ENCODE measurements around the gene NBPF1. TPM values are rescaled to one million over a fixed set of nuclear protein-coding genes. Genes with fewer than 3 reads are reported as not detected.
A peak's percentile ranks its signal among the peaks of the same experiment; 100 is the strongest.
"Not testable (repeated sequence)": the region's sequence is repeated elsewhere in the genome, so short reads cannot be mapped to it uniquely, and the experiment has no call there.

NBPF1 gene
- total RNA-seq, 1 donor from 2014 or later: 69.9 TPM

DNA sequence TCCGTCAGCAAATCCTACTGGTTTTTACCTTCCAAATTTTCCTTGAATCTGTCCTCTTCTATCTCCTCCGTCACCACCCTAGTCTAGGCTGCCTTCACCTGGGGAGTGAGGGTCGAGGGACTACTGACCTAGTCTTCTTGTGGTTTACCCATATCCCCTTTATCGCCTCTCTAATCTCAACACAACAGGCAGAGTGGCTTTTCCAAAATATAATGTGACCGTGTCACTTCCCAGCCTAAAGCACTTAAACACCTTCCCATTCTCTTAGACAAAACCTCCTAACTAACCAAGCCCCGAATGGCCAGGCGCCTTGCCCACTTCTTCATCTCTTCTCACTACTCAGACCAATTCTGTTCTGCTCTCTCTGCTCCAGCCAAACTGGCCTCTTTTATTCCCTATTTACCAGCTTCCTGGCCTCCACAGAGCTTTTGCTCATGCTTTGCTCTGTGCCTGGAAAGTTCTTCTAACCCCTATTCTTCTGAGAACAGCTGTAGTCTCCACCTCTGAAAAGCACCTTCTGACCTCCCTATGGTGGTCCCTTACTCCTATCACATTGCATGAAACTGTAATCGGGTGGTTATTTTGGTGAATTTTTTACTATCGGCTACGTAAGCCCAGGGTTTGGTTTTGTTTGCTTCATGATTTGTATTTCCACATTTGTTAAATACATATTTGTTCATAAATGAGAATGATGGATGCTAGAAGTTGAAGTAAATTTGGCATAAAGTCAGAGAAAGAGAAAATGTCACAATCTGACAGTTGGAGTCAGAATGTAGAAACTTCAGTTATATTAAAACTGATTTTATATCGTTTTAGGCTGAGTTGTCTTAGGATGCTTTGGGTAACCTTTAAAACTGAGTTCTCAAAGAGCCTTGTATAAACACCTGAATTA, 1.2 kb upstream of the NBPF1 start:
- H3K27me3 Mint-ChIP-seq (ENCODE audit: insufficient read depth, low read depth): no peaks in the 10 kb centered on the region
- H3K36me3 ChIP-seq: no peaks in the 10 kb centered on the region
- H3K27ac ChIP-seq: no peak overlapping the region
- peaks cover 43% of the 10 kb centered on the region for H3K4me1 ChIP-seq
- no peak overlapping the region for H3K4me3 Mint-ChIP-seq
- no peaks in the 10 kb centered on the region for H3K4me1 Mint-ChIP-seq
- H2AFZ ChIP-seq (replicated peaks): no peak overlapping the region
- H3K79me2 ChIP-seq (ENCODE audit: low read depth): peaks cover 32% of the 10 kb centered on the region
- H3K9me3 ChIP-seq (ENCODE audit: low read depth): no peaks in the 10 kb centered on the region
- peak; percentile 25 for TF ChIP-seq EZH2phosphoT487 (IDR thresholded peaks at IDR 0.05)
- TF ChIP-seq, protein P1, sequence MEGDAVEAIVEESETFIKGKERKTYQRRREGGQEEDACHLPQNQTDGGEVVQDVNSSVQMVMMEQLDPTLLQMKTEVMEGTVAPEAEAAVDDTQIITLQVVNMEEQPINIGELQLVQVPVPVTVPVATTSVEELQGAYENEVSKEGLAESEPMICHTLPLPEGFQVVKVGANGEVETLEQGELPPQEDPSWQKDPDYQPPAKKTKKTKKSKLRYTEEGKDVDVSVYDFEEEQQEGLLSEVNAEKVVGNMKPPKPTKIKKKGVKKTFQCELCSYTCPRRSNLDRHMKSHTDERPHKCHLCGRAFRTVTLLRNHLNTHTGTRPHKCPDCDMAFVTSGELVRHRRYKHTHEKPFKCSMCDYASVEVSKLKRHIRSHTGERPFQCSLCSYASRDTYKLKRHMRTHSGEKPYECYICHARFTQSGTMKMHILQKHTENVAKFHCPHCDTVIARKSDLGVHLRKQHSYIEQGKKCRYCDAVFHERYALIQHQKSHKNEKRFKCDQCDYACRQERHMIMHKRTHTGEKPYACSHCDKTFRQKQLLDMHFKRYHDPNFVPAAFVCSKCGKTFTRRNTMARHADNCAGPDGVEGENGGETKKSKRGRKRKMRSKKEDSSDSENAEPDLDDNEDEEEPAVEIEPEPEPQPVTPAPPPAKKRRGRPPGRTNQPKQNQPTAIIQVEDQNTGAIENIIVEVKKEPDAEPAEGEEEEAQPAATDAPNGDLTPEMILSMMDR (IDR thresholded peaks at IDR 0.05): no peak
- H3K9me3 Mint-ChIP-seq: no peaks in the 10 kb centered on the region
- DNase-seq (ENCODE audit: low spot score): peak; percentile 55
- H3K4me3 ChIP-seq: no peak overlapping the region
- H3F3A ChIP-seq (ENCODE audit: low read depth): peaks cover 48% of the 10 kb centered on the region
- H3K9ac ChIP-seq: no peak overlapping the region
- H3K27me3 ChIP-seq: peaks cover 37% of the 10 kb centered on the region
- no peak overlapping the region for H3K27ac Mint-ChIP-seq
- H3K4me2 ChIP-seq: peak overlapping the region; percentile 75
- peaks cover 15% of the 10 kb centered on the region for H4K20me1 ChIP-seq (ENCODE audit: low read depth)
- no peaks in the 10 kb centered on the region for H3K36me3 Mint-ChIP-seq

DNA sequence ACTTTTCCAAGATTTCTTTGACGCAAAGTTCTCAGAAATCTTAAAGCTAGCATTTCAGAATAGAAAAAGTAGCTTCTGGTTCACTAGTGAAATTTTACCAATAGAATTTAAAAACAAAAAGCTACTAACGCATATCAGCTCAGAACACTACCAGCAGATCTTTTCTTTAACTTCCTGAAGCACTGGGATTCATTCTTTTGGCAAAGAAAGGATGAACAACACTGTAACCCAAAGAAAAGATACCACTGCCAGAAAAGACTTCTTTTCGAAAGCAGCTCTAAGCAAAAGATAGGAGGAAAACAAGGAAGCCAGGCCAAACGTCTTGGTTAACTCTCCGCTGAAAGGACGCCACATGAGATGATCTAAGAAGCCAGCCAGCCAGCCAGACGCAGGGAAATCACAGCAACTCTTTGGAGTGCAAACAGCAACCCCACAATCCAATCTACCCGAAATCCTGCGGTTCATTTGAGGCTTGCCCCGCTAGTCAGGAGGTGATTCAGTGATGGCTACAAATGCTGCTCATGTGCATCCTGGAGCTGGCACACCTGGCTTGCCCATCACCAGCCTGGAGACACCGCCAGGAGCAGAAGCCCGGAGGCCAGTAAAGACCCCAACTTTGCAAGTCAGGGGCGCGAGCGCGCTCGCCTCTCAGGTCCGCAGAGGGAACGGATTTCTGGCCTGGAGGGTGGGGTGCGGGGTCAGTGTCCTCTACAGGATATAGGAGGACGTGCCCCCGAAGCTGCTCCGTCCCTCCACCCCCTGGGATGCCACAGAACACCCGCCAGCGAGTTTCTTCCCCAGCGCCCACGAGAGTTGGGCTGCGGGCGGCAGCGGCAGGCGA, 812 bp downstream of the NBPF1 start:
- Histone ChIP-seq H3K27ac (no peak overlapping the region), H3K9ac (peak overlapping the region; percentile 6), H3K27me3 (peaks cover 37% of the 10 kb centered on the region), H2AFZ (replicated peaks) (peak overlapping the region; percentile 68), H4K20me1 (ENCODE audit: low read depth) (peaks cover 32% of the 10 kb centered on the region), H3K9me3 (ENCODE audit: low read depth) (no peaks in the 10 kb centered on the region), H3F3A (ENCODE audit: low read depth) (peaks cover 42% of the 10 kb centered on the region), H3K4me2 (peak overlapping the region; percentile 75), H3K79me2 (ENCODE audit: low read depth) (peaks cover 44% of the 10 kb centered on the region), H3K4me3 (peak overlapping the region; percentile 51), H3K4me1 (peaks cover 33% of the 10 kb centered on the region), H3K36me3 (no peaks in the 10 kb centered on the region)
- H3K4me3 Mint-ChIP-seq: no peak overlapping the region
- H3K9me3 Mint-ChIP-seq: no peaks in the 10 kb centered on the region
- H3K27me3 Mint-ChIP-seq (ENCODE audit: insufficient read depth, low read depth): no peaks in the 10 kb centered on the region
- H3K36me3 Mint-ChIP-seq: no peaks in the 10 kb centered on the region
- DNase-seq (ENCODE audit: low spot score): peak; percentile 88
- no peaks in the 10 kb centered on the region for H3K4me1 Mint-ChIP-seq
- H3K27ac Mint-ChIP-seq: no peak overlapping the region
- TF ChIP-seq, protein P1 (IDR thresholded peaks at IDR 0.05): no peak
- peak; percentile 42 for TF ChIP-seq EZH2 (IDR thresholded peaks at IDR 0.05)

DNA sequence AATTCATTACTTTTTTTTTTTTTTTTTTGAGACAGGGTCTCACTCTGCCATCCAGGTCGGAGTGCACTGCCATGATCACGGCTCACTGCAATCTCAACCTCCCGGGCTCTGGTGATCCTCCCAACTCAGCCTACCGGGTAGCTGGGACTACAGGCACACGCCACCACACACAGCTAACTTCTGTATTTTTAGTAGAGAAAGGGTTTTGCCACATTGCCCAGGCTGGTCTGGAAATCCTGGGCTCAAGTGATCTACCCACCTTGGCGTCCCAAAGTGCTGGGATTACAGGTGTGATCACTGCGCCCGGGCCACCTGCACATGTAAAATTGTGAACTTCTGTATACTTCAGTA, 1.4 kb downstream of the NBPF1 start:
- peaks cover 36% of the 10 kb centered on the region for H3F3A ChIP-seq (ENCODE audit: low read depth)
- peaks cover 44% of the 10 kb centered on the region for H3K79me2 ChIP-seq (ENCODE audit: low read depth)
- H4K20me1 ChIP-seq (ENCODE audit: low read depth): peaks cover 35% of the 10 kb centered on the region
- peak overlapping the region; percentile 75 for H3K4me2 ChIP-seq
- not testable (repeated sequence) for DNase-seq (ENCODE audit: low spot score); H3K36me3 Mint-ChIP-seq; H3K27ac Mint-ChIP-seq; H3K9me3 ChIP-seq (ENCODE audit: low read depth); H3K36me3 ChIP-seq; H3K27ac ChIP-seq; H2AFZ ChIP-seq (replicated peaks); H3K27me3 Mint-ChIP-seq (ENCODE audit: insufficient read depth, low read depth); H3K9me3 Mint-ChIP-seq; H3K4me3 Mint-ChIP-seq; H3K4me1 Mint-ChIP-seq
- peak overlapping the region; percentile 51 for H3K4me3 ChIP-seq
- H3K4me1 ChIP-seq: peaks cover 27% of the 10 kb centered on the region
- H3K9ac ChIP-seq: peak overlapping the region; percentile 6
- H3K27me3 ChIP-seq: peaks cover 37% of the 10 kb centered on the region

DNA sequence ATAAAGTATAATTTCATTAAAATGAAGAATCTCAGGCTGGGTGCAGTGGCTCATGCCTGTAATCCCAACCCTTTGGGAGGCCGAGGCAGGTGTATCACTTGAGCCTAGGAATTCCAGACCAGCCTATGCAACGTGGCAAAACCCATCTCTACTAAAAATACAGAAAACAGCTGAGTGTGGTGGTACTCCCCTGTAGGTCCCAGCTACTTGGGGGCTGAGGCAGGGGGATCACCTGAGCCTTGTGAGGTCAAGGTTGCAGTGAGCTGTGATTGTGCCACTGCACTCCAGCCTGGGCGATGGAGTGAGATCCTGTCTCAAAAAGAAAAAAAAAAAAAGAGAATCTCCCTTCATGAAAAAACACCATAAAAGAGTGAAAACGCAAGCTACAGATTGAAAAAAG, 2.2 kb downstream of the NBPF1 start:
- not testable (repeated sequence) for H3K36me3 Mint-ChIP-seq; H3K27me3 Mint-ChIP-seq (ENCODE audit: insufficient read depth, low read depth); H3K9ac ChIP-seq; H3K4me3 Mint-ChIP-seq; DNase-seq (ENCODE audit: low spot score); H3K4me3 ChIP-seq; H3K9me3 Mint-ChIP-seq; H3K9me3 ChIP-seq (ENCODE audit: low read depth); H3K4me1 Mint-ChIP-seq; H2AFZ ChIP-seq (replicated peaks); H3K36me3 ChIP-seq; H3K27ac ChIP-seq; H3K4me2 ChIP-seq; H3K27ac Mint-ChIP-seq
- Histone ChIP-seq H3K79me2 (ENCODE audit: low read depth) (peaks cover 44% of the 10 kb centered on the region), H3F3A (ENCODE audit: low read depth) (peaks cover 29% of the 10 kb centered on the region), H3K27me3 (peaks cover 37% of the 10 kb centered on the region), H4K20me1 (ENCODE audit: low read depth) (peaks cover 40% of the 10 kb centered on the region), H3K4me1 (peaks cover 21% of the 10 kb centered on the region)

DNA sequence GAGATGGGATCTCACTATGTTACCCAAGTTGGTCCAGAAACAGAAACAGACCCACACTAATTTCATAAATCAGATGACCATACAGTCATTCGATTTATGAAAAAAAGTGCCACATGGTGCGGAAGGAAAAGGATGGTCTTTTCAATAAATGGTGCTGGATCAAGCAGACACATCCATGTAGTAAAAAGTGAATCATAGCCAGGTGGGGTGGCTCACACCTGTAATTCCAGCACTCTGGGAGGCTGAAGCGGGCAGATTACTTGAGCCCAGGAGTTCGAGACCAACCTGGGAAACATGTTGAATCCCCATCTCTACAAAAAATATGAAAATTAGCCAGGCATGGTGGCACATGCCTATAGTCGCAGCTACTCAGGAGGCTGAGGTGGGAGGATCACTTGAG, 2.8 kb downstream of the NBPF1 start:
- H3K36me3 Mint-ChIP-seq; H3K4me1 Mint-ChIP-seq; H3K27me3 Mint-ChIP-seq (ENCODE audit: insufficient read depth, low read depth); H3K27ac ChIP-seq; H2AFZ ChIP-seq (replicated peaks); DNase-seq (ENCODE audit: low spot score); H3K9me3 ChIP-seq (ENCODE audit: low read depth); H3K4me2 ChIP-seq; H3K4me3 ChIP-seq; H3K9ac ChIP-seq; H3K9me3 Mint-ChIP-seq; H3K4me3 Mint-ChIP-seq; H3K36me3 ChIP-seq; H3K27ac Mint-ChIP-seq: not testable (repeated sequence)
- H3K79me2 ChIP-seq (ENCODE audit: low read depth): peaks cover 44% of the 10 kb centered on the region
- H4K20me1 ChIP-seq (ENCODE audit: low read depth): peaks cover 40% of the 10 kb centered on the region
- H3K4me1 ChIP-seq: peaks cover 21% of the 10 kb centered on the region
- peaks cover 33% of the 10 kb centered on the region for H3K27me3 ChIP-seq
- peaks cover 29% of the 10 kb centered on the region for H3F3A ChIP-seq (ENCODE audit: low read depth)

DNA sequence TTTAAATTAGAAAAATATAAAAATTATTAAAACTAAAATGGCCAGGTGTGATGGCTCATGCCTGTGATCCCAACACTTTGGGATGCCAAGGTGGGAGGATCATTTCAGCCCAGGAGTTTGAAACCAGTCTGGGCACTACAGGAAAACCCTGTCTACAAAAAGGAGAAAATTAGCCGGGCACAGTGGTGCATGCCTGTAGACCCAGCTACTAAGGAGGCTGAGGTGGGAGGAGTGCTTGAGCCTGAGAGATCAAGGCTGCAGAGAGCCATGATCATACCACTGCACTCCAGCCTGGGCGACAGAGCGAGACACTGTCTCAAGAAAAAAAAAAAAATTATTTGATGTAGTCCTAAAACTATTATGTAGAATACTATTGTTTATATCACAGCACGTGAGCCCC, 3.6 kb downstream of the NBPF1 start:
- H3K4me3 ChIP-seq; H3K27ac ChIP-seq; H3K36me3 Mint-ChIP-seq; H3K27me3 Mint-ChIP-seq (ENCODE audit: insufficient read depth, low read depth); H3K9me3 Mint-ChIP-seq; H3K4me1 Mint-ChIP-seq; H3K4me3 Mint-ChIP-seq; DNase-seq (ENCODE audit: low spot score); H3K4me2 ChIP-seq; H3K36me3 ChIP-seq; H3K9ac ChIP-seq; H3K9me3 ChIP-seq (ENCODE audit: low read depth); H3K27ac Mint-ChIP-seq; H2AFZ ChIP-seq (replicated peaks): not testable (repeated sequence)
- Histone ChIP-seq H3K27me3 (peaks cover 25% of the 10 kb centered on the region), H3K79me2 (ENCODE audit: low read depth) (peaks cover 44% of the 10 kb centered on the region), H3K4me1 (peaks cover 19% of the 10 kb centered on the region), H3F3A (ENCODE audit: low read depth) (peaks cover 25% of the 10 kb centered on the region), H4K20me1 (ENCODE audit: low read depth) (peaks cover 40% of the 10 kb centered on the region)

Measured in neural progenitor cell (in vitro differentiated cells).